ENCODE results near the gene UBXN1.
"Not testable (repeated sequence)": the region's sequence is repeated elsewhere in the genome, so short reads cannot be mapped to it uniquely, and the experiment has no call there.

The UBXN1 gene

GRCh38 chr11:62705880-62706849, 27.3 kb upstream of the UBXN1 start:
- peak; percentile 91 for DNase-seq (ENCODE audit: low spot score)
- POLR2A ChIA-PET (ENCODE audit: low non-redundant PET), result interaction anchor here (0.7 kb wide), 1 partner anchor 25 kb away, joined by 6 read pairs; no protein-coding TSS in a partner anchor
- H3K27ac ChIP-seq, result peak overlapping the region; percentile 98
- TF ChIP-seq CTCF (conservative IDR thresholded peaks at IDR 0.05; ENCODE audit: low read depth), result no peak
- CTCF ChIA-PET, result interaction anchor here (0.6 to 2.1 kb wide), 3 partner anchors 12 to 159 kb away, joined by 3 to 8 read pairs (median 7); no protein-coding TSS in a partner anchor

- no peak for DNase-seq (ENCODE audit: low spot score)
- POLR2A ChIA-PET (ENCODE audit: low non-redundant PET), result interaction anchor here (0.7 kb wide), 1 partner anchor 24 kb away, joined by 6 read pairs; no protein-coding TSS in a partner anchor
- H3K27ac ChIP-seq, result peak overlapping the region; percentile 98
- CTCF ChIA-PET, result interaction anchor here (0.6 to 1.7 kb wide), 4 partner anchors 20 to 160 kb away, joined by 3 to 8 read pairs (median 3); no protein-coding TSS in a partner anchor
- TF ChIP-seq CTCF (conservative IDR thresholded peaks at IDR 0.05; ENCODE audit: low read depth), result no peak; the same call in 1 of the 2 replicates
Observed at GRCh38 chr11:62705413-62705812, 26.5 kb upstream of the UBXN1 start.

- CTCF ChIA-PET, result interaction anchor here (0.7 to 0.8 kb wide), 2 partner anchors 93 to 913 kb away, joined by 3 to 5 read pairs; no protein-coding TSS in a partner anchor
- DNase-seq (ENCODE audit: low spot score); POLR2A ChIA-PET (ENCODE audit: low non-redundant PET): not testable (repeated sequence)
- H3K27ac ChIP-seq, result peak overlapping the region; percentile 44
Observed at GRCh38 chr11:62703921-62704320, 25.0 kb upstream of the UBXN1 start.

GRCh38 chr11:62702246-62702645, 23.4 kb upstream of the UBXN1 start:
- POLR2A ChIA-PET (ENCODE audit: low non-redundant PET), result no interaction called here
- no peak for TF ChIP-seq CTCF (conservative IDR thresholded peaks at IDR 0.05; ENCODE audit: low read depth)
- DNase-seq (ENCODE audit: low spot score), result no peak
- no peak overlapping the region; the same call in 1 of the 2 replicates for H3K27ac ChIP-seq
- CTCF ChIA-PET, result interaction anchor here (0.7 to 1.0 kb wide), 2 partner anchors 85 to 1652 kb away, joined by 3 read pairs; partner anchors contain the start of gene TMEM179B

GRCh38 chr11:62694455-62695167, 15.7 kb upstream of the UBXN1 start:
- no peak for DNase-seq (ENCODE audit: low spot score)
- H3K27ac ChIP-seq, result peak overlapping the region; percentile 54
- TF ChIP-seq CTCF (conservative IDR thresholded peaks at IDR 0.05; ENCODE audit: low read depth), result peak; percentile 74
- ChIA-PET POLR2A (ENCODE audit: low non-redundant PET) (no interaction called here), CTCF (interaction anchor here (0.6 to 1.8 kb wide), 4 partner anchors 12 to 18 kb away, joined by 3 to 17 read pairs (median 5); partner anchors contain the start of genes BSCL2 and GNG3)

- H3K27ac ChIP-seq, result peak overlapping the region; percentile 54
- DNase-seq (ENCODE audit: low spot score); POLR2A ChIA-PET (ENCODE audit: low non-redundant PET): not testable (repeated sequence)
- CTCF ChIA-PET, result interaction anchor here (0.6 to 1.8 kb wide), 3 partner anchors 12 to 24 kb away, joined by 6 to 17 read pairs (median 7); partner anchors contain the start of genes BSCL2 and GNG3
Observed at GRCh38 chr11:62693624-62694023, 14.8 kb upstream of the UBXN1 start.

Measured in RWPE1 (cell line).